HEK293T (cell line): ENCODE results near the gene TJP1.

Experiments used
- CTCF ChIA-PET: fragments of 350-600 bp; formaldehyde crosslinking; extraction: SDS; loops from one replicate; lab custom pipeline; 2021; ENCODE audit warnings: antibody characterized with exemption, inconsistent platforms; lab: Yijun Ruan, JAX
- POLR2A ChIA-PET: fragments of 350-600 bp; formaldehyde crosslinking; extraction: SDS; loops from one replicate; lab custom pipeline; 2020; ENCODE audit warnings: antibody characterized with exemption, inconsistent platforms; lab: Yijun Ruan, JAX
- DNase-seq: peaks from one replicate; pipeline ENCODE4 v3.0.0; 2012; ENCODE audit warnings: mixed read lengths; ENCODE audit errors: extremely low spot score
- ARNT ChIP-seq: fragments of 450-650 bp; IDR thresholded peaks from 2 replicates; pipeline ENCODE4 v1.6.1; 2017; ENCODE audit warnings: mild to moderate bottlenecking
- BHLHE40 ChIP-seq: fragments of 450-650 bp; IDR thresholded peaks from 2 replicates; pipeline ENCODE4 v1.6.1; 2016; ENCODE audit warnings: mild to moderate bottlenecking, moderate library complexity, borderline replicate concordance
- CTBP1 ChIP-seq: fragments of 450-650 bp; IDR thresholded peaks from 2 replicates; pipeline ENCODE4 v1.6.1; 2016; ENCODE audit warnings: borderline replicate concordance
- ELF4 ChIP-seq: fragments of 450-650 bp; IDR thresholded peaks from 2 replicates; pipeline ENCODE4 v1.6.1; 2017; ENCODE audit warnings: antibody characterized with exemption
- FOXA1 ChIP-seq: fragments of 450-650 bp; IDR thresholded peaks from 2 replicates; pipeline ENCODE4 v1.6.1; 2016; ENCODE audit warnings: mild to moderate bottlenecking
- FOXK2 ChIP-seq: fragments of 450-650 bp; IDR thresholded peaks from 2 replicates; pipeline ENCODE4 v1.6.1; 2016; ENCODE audit warnings: mild to moderate bottlenecking
- FOXM1 ChIP-seq: fragments of 450-650 bp; IDR thresholded peaks from 2 replicates; pipeline ENCODE4 v1.6.1; 2017; ENCODE audit warnings: mild to moderate bottlenecking, borderline replicate concordance
- HDGF ChIP-seq: fragments of 450-650 bp; IDR thresholded peaks from 2 replicates; pipeline ENCODE4 v1.6.1; 2017; ENCODE audit warnings: antibody characterized with exemption, borderline replicate concordance
- L3MBTL2 ChIP-seq: fragments of 450-650 bp; conservative IDR thresholded peaks from 2 replicates; pipeline ENCODE4 v1.6.1; 2016; ENCODE audit warnings: mild to moderate bottlenecking
- LEF1 ChIP-seq: fragments of 450-650 bp; IDR thresholded peaks from 2 replicates; pipeline ENCODE4 v1.6.1; 2017; ENCODE audit warnings: mild to moderate bottlenecking, borderline replicate concordance
- NFRKB ChIP-seq: fragments of 450-650 bp; IDR thresholded peaks from 2 replicates; pipeline ENCODE4 v1.6.1; 2016; ENCODE audit warnings: mild to moderate bottlenecking, moderate library complexity
- PKNOX1 ChIP-seq: fragments of 450-650 bp; IDR thresholded peaks from 2 replicates; pipeline ENCODE4 v1.6.1; 2016
- SP1 ChIP-seq: fragments of 450-650 bp; IDR thresholded peaks from 2 replicates; pipeline ENCODE4 v1.6.1; 2017
- SUZ12 ChIP-seq: fragments of 450-650 bp; IDR thresholded peaks from 2 replicates; pipeline ENCODE4 v1.6.1; 2016; ENCODE audit warnings: mild to moderate bottlenecking
- TARDBP ChIP-seq: fragments of 450-650 bp; IDR thresholded peaks from 2 replicates; pipeline ENCODE4 v1.6.1; 2016
- ZNF384 ChIP-seq: fragments of 450-650 bp; IDR thresholded peaks from 2 replicates; pipeline ENCODE4 v1.6.1; 2016

Gene TJP1

DNA sequence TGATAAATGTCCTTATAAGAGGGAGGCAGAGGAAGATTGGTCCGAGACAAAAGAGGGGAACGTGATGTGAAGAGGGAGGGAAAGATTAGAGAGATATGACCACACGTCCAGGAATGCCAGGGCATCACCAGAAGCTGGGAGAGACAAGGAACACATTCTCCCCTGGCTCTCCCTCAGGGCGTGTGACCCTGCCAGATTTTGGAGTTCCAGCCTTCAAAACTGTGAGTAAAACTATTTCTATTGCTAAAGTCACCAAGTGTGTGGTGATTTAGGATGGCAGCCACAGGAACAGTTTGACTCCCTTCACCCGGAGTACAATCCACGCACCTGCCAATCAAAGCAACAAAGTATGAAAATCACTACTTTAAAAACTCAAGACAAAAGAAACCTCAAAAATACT is 32.1 kb upstream of the TJP1 start:
- TF ChIP-seq ARNT (no peak), HDGF (no peak), ELF4 (no peak), BHLHE40 (no peak), SP1 (no peak), FOXK2 (no peak), SUZ12 (no peak)
- POLR2A ChIA-PET = no interaction called here
- no peak for DNase-seq
- CTCF ChIA-PET = no interaction called here

GRCh38 chr15:29853211-29853987 is 31.1 kb upstream of the TJP1 start:
- ChIA-PET POLR2A (no interaction called here), CTCF (no interaction called here)
- TF ChIP-seq ZNF384 (no peak), SUZ12 (no peak), FOXA1 (no peak), CTBP1 (no peak), SP1 (no peak), NFRKB (no peak), FOXK2 (no peak), TARDBP (no peak), ARNT (no peak), HDGF (no peak), LEF1 (no peak), BHLHE40 (no peak), PKNOX1 (no peak)
- DNase-seq = no peak

DNA sequence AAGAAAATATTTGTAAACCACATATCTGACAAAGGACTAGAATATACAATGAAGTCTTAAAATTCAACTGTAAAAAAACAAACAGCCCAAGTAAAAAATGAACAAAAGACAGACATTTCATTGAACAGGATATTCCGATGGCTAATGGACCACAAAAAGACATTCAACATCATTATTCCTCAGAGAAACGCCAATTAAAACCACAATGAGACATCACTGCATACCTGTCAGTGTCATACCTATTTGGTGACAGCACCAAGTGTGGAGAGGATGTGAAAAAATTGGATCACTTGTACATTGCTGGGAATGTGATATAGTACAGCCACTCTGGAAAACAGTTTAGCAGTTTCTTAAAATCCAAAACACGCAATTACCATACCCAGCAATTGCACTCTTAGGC is 29.9 kb upstream of the TJP1 start:
- TF ChIP-seq FOXM1 (no peak), FOXA1 (no peak), NFRKB (no peak), SP1 (no peak), L3MBTL2 (no peak), ZNF384 (no peak), LEF1 (no peak), ELF4 (no peak), BHLHE40 (no peak), HDGF (no peak), TARDBP (no peak), SUZ12 (no peak), ARNT (no peak), PKNOX1 (no peak), FOXK2 (no peak), CTBP1 (no peak)
- DNase-seq = no peak
- POLR2A ChIA-PET = no interaction called here
- CTCF ChIA-PET = no interaction called here

GRCh38 chr15:29849716-29850115 is 27.4 kb upstream of the TJP1 start:
- TF ChIP-seq FOXM1 = no peak
- TF ChIP-seq TARDBP = no peak
- CTCF ChIA-PET = no interaction called here
- no peak for DNase-seq
- POLR2A ChIA-PET = no interaction called here

DNA sequence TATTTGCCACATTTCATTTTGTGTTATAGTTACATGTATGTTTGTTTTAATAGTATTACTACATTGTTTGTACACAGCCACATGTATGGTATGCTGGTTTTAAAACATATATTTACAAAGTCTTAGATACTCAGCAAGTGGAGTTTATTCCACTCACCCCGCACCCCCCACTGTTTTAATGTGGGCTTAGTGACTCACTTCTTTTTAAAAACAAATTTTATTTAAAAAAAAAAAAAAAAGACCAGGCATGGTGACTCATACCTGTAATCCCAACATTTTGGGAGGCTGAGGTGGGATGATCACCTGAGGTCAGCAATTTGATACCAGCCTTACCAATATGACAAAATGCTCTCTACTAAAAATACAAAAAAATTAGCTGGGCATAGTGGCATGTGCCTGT is 26.9 kb upstream of the TJP1 start:
- no peak for DNase-seq
- no peak for TF ChIP-seq ARNT
- TF ChIP-seq CTBP1 = no peak
- no peak for TF ChIP-seq SP1
- no peak for TF ChIP-seq FOXA1
- no peak for TF ChIP-seq HDGF
- TF ChIP-seq TARDBP = no peak
- TF ChIP-seq NFRKB = no peak
- TF ChIP-seq BHLHE40 = no peak
- no peak for TF ChIP-seq SUZ12
- TF ChIP-seq L3MBTL2 = no peak
- TF ChIP-seq ELF4 = no peak
- TF ChIP-seq ZNF384 = no peak
- no peak for TF ChIP-seq LEF1
- TF ChIP-seq FOXK2 = no peak
- TF ChIP-seq FOXM1 = no peak
- no peak for TF ChIP-seq PKNOX1
- CTCF ChIA-PET = no interaction called here
- POLR2A ChIA-PET = no interaction called here

DNA sequence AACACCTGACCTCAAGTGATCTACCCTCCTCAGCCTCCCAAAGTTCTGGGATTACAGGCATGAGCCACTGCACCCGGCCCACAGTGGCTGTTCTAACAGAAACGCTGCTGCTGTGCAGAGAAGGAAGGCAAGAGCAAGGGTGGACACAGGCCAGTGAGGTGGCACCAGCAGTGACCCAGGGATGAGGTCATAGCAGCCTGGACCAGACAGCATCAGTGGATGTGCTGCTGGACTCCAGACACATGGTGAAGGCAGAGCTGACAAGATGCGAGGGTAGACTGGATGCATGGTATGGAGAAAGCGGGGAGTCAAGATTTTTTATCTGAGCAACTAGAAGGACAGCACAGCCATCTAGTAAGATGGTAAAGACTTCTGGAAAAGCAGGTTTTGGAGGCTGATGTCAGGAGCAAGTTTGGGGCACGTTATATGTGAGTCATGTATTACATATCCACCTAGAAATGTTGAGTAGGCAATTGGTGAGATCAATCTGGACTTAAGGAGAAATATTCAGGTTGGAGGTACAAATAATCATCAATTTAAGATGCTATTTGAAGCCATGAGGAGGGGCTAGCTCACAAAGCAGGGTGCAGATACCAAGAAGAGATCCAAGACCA is 22.1 kb upstream of the TJP1 start:
- DNase-seq = no peak
- CTCF ChIA-PET = interaction anchor here (0.6 kb wide), 1 partner anchor 212 kb away, joined by 3 read pairs; no protein-coding TSS in a partner anchor
- POLR2A ChIA-PET = no interaction called here
- no peak for TF ChIP-seq HDGF
- TF ChIP-seq NFRKB = no peak
- TF ChIP-seq L3MBTL2 = no peak
- no peak for TF ChIP-seq TARDBP
- TF ChIP-seq LEF1 = no peak
- TF ChIP-seq PKNOX1 = no peak
- no peak for TF ChIP-seq ELF4
- no peak for TF ChIP-seq FOXK2
- no peak for TF ChIP-seq FOXM1
- no peak for TF ChIP-seq FOXA1
- TF ChIP-seq ARNT = no peak
- TF ChIP-seq ZNF384 = no peak
- TF ChIP-seq CTBP1 = no peak
- TF ChIP-seq BHLHE40 = no peak
- TF ChIP-seq SUZ12 = no peak
